ENCODE data around the gene EPHA4. TPM values are rescaled to one million over a fixed set of nuclear protein-coding genes. Genes with fewer than 3 reads are reported as not detected.
A peak's percentile ranks its signal among the peaks of the same experiment; 100 is the strongest.

The EPHA4 gene
- total RNA-seq, 5 donors from 2014 or later (not counting 1 experiment from before 2014, with no cell fraction given) = 47.2 to 93.9 (median 58.0) TPM

GRCh38 chr2:221428896-221429295 lies 143.2 kb downstream of the EPHA4 start:
- CTCF ChIA-PET = interaction anchor here in 1 of 2 donors (0.6 kb wide), 1 partner anchor 80 kb away, joined by 3 read pairs; no protein-coding TSS in a partner anchor
- no peaks in the 10 kb centered on the region for H3K9me3 ChIP-seq
- H3K36me3 ChIP-seq (ENCODE audit: control insufficient read depth in 2 of 2, extremely low read depth in 1 of 2, insufficient read depth in 1 of 2, low read length in 1 of 2) = peaks cover 6 to 13% of the 10 kb centered on the region in 2 donors
- no peaks in the 10 kb centered on the region for H3K4me1 ChIP-seq (ENCODE audit: control insufficient read depth in 1 of 2, extremely low read depth in 1 of 2, insufficient read depth in 2 of 2, low read length in 2 of 2)
- ATAC-seq (replicated peaks in 1 of 4) (no peak), DNase-seq (no peak)
- Mint-ChIP-seq H3K27me3 (no peaks in the 10 kb centered on the region), H3K36me3 (peaks cover 52% of the 10 kb centered on the region), H3K27ac (peak overlapping the region in 1 of 2 donors; percentile 7), H3K4me3 (no peak overlapping the region), H3K4me1 (no peaks in the 10 kb centered on the region), H3K9me3 (no peaks in the 10 kb centered on the region)
- no peak overlapping the region for H3K27ac ChIP-seq (ENCODE audit: low read length)
- H3K27me3 ChIP-seq (replicated peaks in 1 of 2; ENCODE audit: control insufficient read depth in 2 of 2, extremely low read depth in 1 of 2, insufficient read depth in 2 of 2, low read length in 1 of 2) = no peaks in the 10 kb centered on the region
- no peak overlapping the region for H3K4me3 ChIP-seq (ENCODE audit: control insufficient read depth in 1 of 2, extremely low read depth in 1 of 2, low read length in 1 of 2)
- no CpG with 5 or more reads among the region's 2 CpGs for WGBS (ENCODE audit: insufficient coverage)
- POLR2A ChIA-PET = no interaction called here

GRCh38 chr2:221426929-221427328 lies 145.2 kb downstream of the EPHA4 start:
- Mint-ChIP-seq H3K9me3 (no peaks in the 10 kb centered on the region), H3K27me3 (no peaks in the 10 kb centered on the region), H3K4me1 (peaks cover 0 to 8% (median 0%) of the 10 kb centered on the region in 3 donors), H3K27ac (no peak overlapping the region), H3K36me3 (peaks cover 52% of the 10 kb centered on the region), H3K4me3 (no peak overlapping the region)
- Histone ChIP-seq H3K27ac (ENCODE audit: low read length) (no peak overlapping the region), H3K4me1 (ENCODE audit: control insufficient read depth in 1 of 2, extremely low read depth in 1 of 2, insufficient read depth in 2 of 2, low read length in 2 of 2) (no peaks in the 10 kb centered on the region), H3K27me3 (replicated peaks in 1 of 2; ENCODE audit: control insufficient read depth in 2 of 2, extremely low read depth in 1 of 2, insufficient read depth in 2 of 2, low read length in 1 of 2) (no peaks in the 10 kb centered on the region), H3K36me3 (ENCODE audit: control insufficient read depth in 2 of 2, extremely low read depth in 1 of 2, insufficient read depth in 1 of 2, low read length in 1 of 2) (peaks cover 6 to 13% of the 10 kb centered on the region in 2 donors), H3K9me3 (no peaks in the 10 kb centered on the region), H3K4me3 (ENCODE audit: control insufficient read depth in 1 of 2, extremely low read depth in 1 of 2, low read length in 1 of 2) (no peak overlapping the region)
- no peak for ATAC-seq (replicated peaks in 1 of 4)
- WGBS (ENCODE audit: insufficient coverage) = 90% methylated on average over 2 of the region's 6 CpGs
- POLR2A ChIA-PET = no interaction called here
- no peak for DNase-seq
- CTCF ChIA-PET = no interaction called here

- Mint-ChIP-seq H3K4me3 (no peak overlapping the region), H3K4me1 (peaks cover 2 to 14% (median 3%) of the 10 kb centered on the region in 3 donors), H3K9me3 (no peaks in the 10 kb centered on the region), H3K27me3 (no peaks in the 10 kb centered on the region), H3K36me3 (peaks cover 52% of the 10 kb centered on the region), H3K27ac (peak overlapping the region in 1 of 2 donors; percentile 8)
- CTCF ChIA-PET = no interaction called here
- ATAC-seq (replicated peaks in 1 of 4) (no peak), DNase-seq (no peak)
- H3K27ac ChIP-seq (ENCODE audit: low read length) = no peak overlapping the region
- no peaks in the 10 kb centered on the region for H3K27me3 ChIP-seq (replicated peaks in 1 of 2; ENCODE audit: control insufficient read depth in 2 of 2, extremely low read depth in 1 of 2, insufficient read depth in 2 of 2, low read length in 1 of 2)
- H3K9me3 ChIP-seq = no peaks in the 10 kb centered on the region
- no peak overlapping the region for H3K4me3 ChIP-seq (ENCODE audit: control insufficient read depth in 1 of 2, extremely low read depth in 1 of 2, low read length in 1 of 2)
- POLR2A ChIA-PET = interaction anchor here in 1 of 2 donors (0.6 kb wide), 1 partner anchor 554 kb away, joined by 8 read pairs; no protein-coding TSS in a partner anchor
- WGBS (ENCODE audit: insufficient coverage) = 79% methylated on average over 6 of the region's 8 CpGs
- H3K4me1 ChIP-seq (ENCODE audit: control insufficient read depth in 1 of 2, extremely low read depth in 1 of 2, insufficient read depth in 2 of 2, low read length in 2 of 2) = peaks cover 0 to 1% of the 10 kb centered on the region in 2 experiments
- peaks cover 3 to 11% of the 10 kb centered on the region in 2 donors for H3K36me3 ChIP-seq (ENCODE audit: control insufficient read depth in 2 of 2, extremely low read depth in 1 of 2, insufficient read depth in 1 of 2, low read length in 1 of 2)
These were observed 146.2 kb downstream of the EPHA4 start for GRCh38 chr2:221425891-221426290.

GRCh38 chr2:221425353-221425752 lies 146.8 kb downstream of the EPHA4 start:
- H3K27ac ChIP-seq (ENCODE audit: low read length) = no peak overlapping the region
- H3K4me3 Mint-ChIP-seq = no peak overlapping the region
- H3K27me3 Mint-ChIP-seq = no peaks in the 10 kb centered on the region
- no peak for ATAC-seq (replicated peaks in 1 of 4)
- peak overlapping the region in 1 of 2 donors; percentile 8 for H3K27ac Mint-ChIP-seq
- no peaks in the 10 kb centered on the region for H3K9me3 ChIP-seq
- DNase-seq = no peak
- H3K36me3 Mint-ChIP-seq = peaks cover 50% of the 10 kb centered on the region
- H3K27me3 ChIP-seq (replicated peaks in 1 of 2; ENCODE audit: control insufficient read depth in 2 of 2, extremely low read depth in 1 of 2, insufficient read depth in 2 of 2, low read length in 1 of 2) = no peaks in the 10 kb centered on the region
- ChIA-PET CTCF (no interaction called here), POLR2A (no interaction called here)
- WGBS (ENCODE audit: insufficient coverage) = 90% methylated on average over 3 of the region's 4 CpGs
- peaks cover 2 to 5% of the 10 kb centered on the region in 2 experiments for H3K4me1 ChIP-seq (ENCODE audit: control insufficient read depth in 1 of 2, extremely low read depth in 1 of 2, insufficient read depth in 2 of 2, low read length in 2 of 2)
- no peak overlapping the region for H3K4me3 ChIP-seq (ENCODE audit: control insufficient read depth in 1 of 2, extremely low read depth in 1 of 2, low read length in 1 of 2)
- peaks cover 3 to 11% of the 10 kb centered on the region in 2 donors for H3K36me3 ChIP-seq (ENCODE audit: control insufficient read depth in 2 of 2, extremely low read depth in 1 of 2, insufficient read depth in 1 of 2, low read length in 1 of 2)
- no peaks in the 10 kb centered on the region for H3K9me3 Mint-ChIP-seq
- peaks cover 8 to 20% (median 8%) of the 10 kb centered on the region in 3 donors for H3K4me1 Mint-ChIP-seq

- peaks cover 49% of the 10 kb centered on the region for H3K36me3 Mint-ChIP-seq
- no peaks in the 10 kb centered on the region for H3K9me3 Mint-ChIP-seq
These were observed 148.8 kb downstream of the EPHA4 start for GRCh38 chr2:221423210-221423804.

DNA sequence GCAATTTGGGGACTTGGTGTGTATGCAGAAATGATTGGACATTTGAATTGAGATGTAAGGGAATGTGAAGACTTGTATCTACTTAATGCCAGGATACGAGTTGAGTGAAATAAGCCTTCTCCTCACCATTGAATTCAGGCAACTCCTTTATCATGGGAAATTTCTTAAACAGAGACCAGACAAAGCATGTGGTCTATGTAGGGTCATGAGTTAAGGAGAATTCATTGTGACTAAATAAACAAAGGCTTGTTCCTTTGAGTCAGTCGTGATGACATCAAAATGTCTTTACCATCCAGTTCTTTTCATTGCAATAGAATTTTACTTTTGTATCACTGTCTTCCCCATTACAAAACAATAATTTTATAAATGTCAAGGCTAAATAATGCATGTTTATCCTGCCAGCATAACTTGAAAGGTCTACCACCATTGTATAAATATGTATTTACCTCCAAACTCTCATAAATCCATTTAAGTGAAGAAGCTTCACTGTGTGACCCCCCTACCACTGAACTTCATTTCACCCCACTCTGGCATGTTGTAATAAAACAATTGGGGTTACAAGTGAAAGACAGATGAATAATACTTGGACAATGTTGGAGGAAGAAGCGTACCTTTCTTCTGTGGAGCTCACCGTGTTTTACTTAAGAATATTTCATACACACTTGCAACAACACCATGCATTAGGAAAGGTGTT lies 149.4 kb downstream of the EPHA4 start:
- CTCF ChIA-PET = no interaction called here
- Histone ChIP-seq H3K27ac (ENCODE audit: low read length) (no peak overlapping the region), H3K9me3 (no peaks in the 10 kb centered on the region), H3K4me1 (ENCODE audit: control insufficient read depth in 1 of 2, extremely low read depth in 1 of 2, insufficient read depth in 2 of 2, low read length in 2 of 2) (peaks cover 12 to 13% of the 10 kb centered on the region in 2 experiments), H3K36me3 (ENCODE audit: control insufficient read depth in 2 of 2, extremely low read depth in 1 of 2, insufficient read depth in 1 of 2, low read length in 1 of 2) (peaks cover 3% of the 10 kb centered on the region in 2 donors), H3K4me3 (ENCODE audit: control insufficient read depth in 1 of 2, extremely low read depth in 1 of 2, low read length in 1 of 2) (no peak overlapping the region), H3K27me3 (replicated peaks in 1 of 2; ENCODE audit: control insufficient read depth in 2 of 2, extremely low read depth in 1 of 2, insufficient read depth in 2 of 2, low read length in 1 of 2) (no peaks in the 10 kb centered on the region)
- ATAC-seq (replicated peaks in 1 of 4) = no peak
- Mint-ChIP-seq H3K27ac (peak overlapping the region in 1 of 2 donors; percentile 23), H3K4me1 (peaks cover 19 to 33% (median 21%) of the 10 kb centered on the region in 3 donors), H3K27me3 (no peaks in the 10 kb centered on the region), H3K36me3 (peaks cover 48% of the 10 kb centered on the region), H3K4me3 (no peak overlapping the region), H3K9me3 (no peaks in the 10 kb centered on the region)
- WGBS (ENCODE audit: insufficient coverage) = no CpG with 5 or more reads among the region's 4 CpGs
- no peak for DNase-seq
- POLR2A ChIA-PET = no interaction called here

More at GRCh38 chr2:221423210-221423804, 148.8 kb downstream of the EPHA4 start:
- Mint-ChIP-seq H3K27ac (peak overlapping the region in 1 of 2 donors; percentile 23), H3K4me1 (peaks cover 19 to 33% (median 21%) of the 10 kb centered on the region in 3 donors), H3K27me3 (no peaks in the 10 kb centered on the region), H3K4me3 (no peak overlapping the region)
- peaks cover 3% of the 10 kb centered on the region in 2 donors for H3K36me3 ChIP-seq (ENCODE audit: control insufficient read depth in 2 of 2, extremely low read depth in 1 of 2, insufficient read depth in 1 of 2, low read length in 1 of 2)
- H3K9me3 ChIP-seq = no peaks in the 10 kb centered on the region
- no CpG with 5 or more reads among the region's 3 CpGs for WGBS (ENCODE audit: insufficient coverage)
- ATAC-seq (replicated peaks in 1 of 4) (no peak), DNase-seq (no peak)
- POLR2A ChIA-PET = no interaction called here
- H3K27me3 ChIP-seq (replicated peaks in 1 of 2; ENCODE audit: control insufficient read depth in 2 of 2, extremely low read depth in 1 of 2, insufficient read depth in 2 of 2, low read length in 1 of 2) = no peaks in the 10 kb centered on the region
- no peak overlapping the region for H3K27ac ChIP-seq (ENCODE audit: low read length)
- CTCF ChIA-PET = no interaction called here
- H3K4me1 ChIP-seq (ENCODE audit: control insufficient read depth in 1 of 2, extremely low read depth in 1 of 2, insufficient read depth in 2 of 2, low read length in 2 of 2) = peaks cover 12 to 13% of the 10 kb centered on the region in 2 experiments
- no peak overlapping the region for H3K4me3 ChIP-seq (ENCODE audit: control insufficient read depth in 1 of 2, extremely low read depth in 1 of 2, low read length in 1 of 2)
